Activated naive CD4-positive, alpha-beta T cell treated with anti-CD3 and anti-CD28 coated beads, Interleukin-2, amount 50 U/mL, for 16 hours (primary cell): Measurements from ENCODE around the gene TMEM239.
A peak's percentile ranks its signal among the peaks of the same experiment; 100 is the strongest.

Source experiments
- DNase-seq: peaks from one replicate; pipeline ENCODE4 v3.0.0-alpha.2; 2020

The TMEM239 gene

GRCh38 chr20:2851086-2851485 lies 34.9 kb downstream of the TMEM239 start:
- no peak for DNase-seq

GRCh38 chr20:2858591-2858990 lies 42.4 kb downstream of the TMEM239 start:
- DNase-seq: no peak

- DNase-seq: no peak
These were observed 43.4 kb downstream of the TMEM239 start for GRCh38 chr20:2859330-2860121.

- DNase-seq: no peak
These were observed 48.5 kb downstream of the TMEM239 start for GRCh38 chr20:2864626-2865025.

GRCh38 chr20:2865101-2865500 lies 48.9 kb downstream of the TMEM239 start:
- no peak for DNase-seq

- DNase-seq: peak; percentile 45
These were observed 49.5 kb downstream of the TMEM239 start for GRCh38 chr20:2865630-2866029.

GRCh38 chr20:2866236-2866635 lies 50.1 kb downstream of the TMEM239 start:
- DNase-seq: no peak

GRCh38 chr20:2867081-2867864 lies 51.1 kb downstream of the TMEM239 start:
- no peak for DNase-seq
